Loucy (cell line): ENCODE data around the gene MTPN.

Source experiments
- H2AFZ ChIP-seq: fragments of 200-600 bp; sonication (generic); 2 replicates; pipeline ENCODE4 v1.6.0; 2016; ENCODE audit warnings: antibody characterized with exemption, mild to moderate bottlenecking, low read length, moderate library complexity
- H3F3A ChIP-seq: fragments of 200-600 bp; 2 replicates; pipeline ENCODE4 v1.6.0; 2016; ENCODE audit warnings: antibody characterized with exemption, low read depth, mild to moderate bottlenecking
- H3K27me3 ChIP-seq: fragments of 200-600 bp; sonication (generic); 2 replicates; pipeline ENCODE4 v1.6.1; 2014; ENCODE audit warnings: low read length, mild to moderate bottlenecking; ENCODE audit not compliant: insufficient read depth, poor library complexity, severe bottlenecking
- H3K36me3 ChIP-seq: fragments of 200-600 bp; sonication (generic); 2 replicates; pipeline ENCODE4 v1.6.1; 2016; ENCODE audit warnings: low read length; ENCODE audit not compliant: insufficient read depth
- H3K4me1 ChIP-seq: fragments of 200-600 bp; sonication (generic); 2 replicates; pipeline ENCODE4 v1.5.1; 2014; ENCODE audit warnings: low read length, mild to moderate bottlenecking; ENCODE audit not compliant: insufficient read depth, poor library complexity, severe bottlenecking
- H3K4me2 ChIP-seq: fragments of 200-600 bp; sonication (generic); 2 replicates; pipeline ENCODE4 v1.6.0; 2014; ENCODE audit warnings: antibody characterized with exemption, low read length, low read depth, mild to moderate bottlenecking; ENCODE audit not compliant: poor library complexity, severe bottlenecking
- H3K4me3 ChIP-seq: fragments of 200-600 bp; sonication (generic); 2 replicates; pipeline ENCODE4 v1.5.1; 2014; ENCODE audit warnings: low read length, mild to moderate bottlenecking, mixed read lengths; ENCODE audit not compliant: poor library complexity, severe bottlenecking
- H3K79me2 ChIP-seq: fragments of 200-600 bp; sonication (generic); 2 replicates; pipeline ENCODE4 v1.6.1; 2014; ENCODE audit warnings: low read length; ENCODE audit not compliant: insufficient read depth
- H3K9ac ChIP-seq: fragments of 200-600 bp; sonication (generic); 2 replicates; pipeline ENCODE4 v1.6.0; 2014; ENCODE audit warnings: mild to moderate bottlenecking, low read depth, low read length, moderate library complexity; ENCODE audit not compliant: poor library complexity, severe bottlenecking
- H3K9me2 ChIP-seq: fragments of 200-600 bp; sonication (generic); replicated peaks from 2 replicates; pipeline ENCODE4 v1.6.1; 2016; ENCODE audit warnings: low read depth, low read length, mixed read lengths
- H3K9me3 ChIP-seq: fragments of 200-600 bp; sonication (generic); 2 replicates; pipeline ENCODE4 v1.6.1; 2014; ENCODE audit warnings: mild to moderate bottlenecking, antibody characterized with exemption, low read length, low read depth; ENCODE audit not compliant: insufficient read depth
- H4K20me1 ChIP-seq: fragments of 200-600 bp; sonication (generic); 2 replicates; pipeline ENCODE4 v1.6.0; 2014; ENCODE audit warnings: antibody characterized with exemption, low read length, mild to moderate bottlenecking; ENCODE audit not compliant: insufficient read depth, poor library complexity, severe bottlenecking
- CTCF ChIP-seq: fragments of 200-600 bp; sonication (generic); conservative IDR thresholded peaks from 2 replicates; pipeline ENCODE4 v1.5.1; 2014; ENCODE audit warnings: mild to moderate bottlenecking, antibody characterized with exemption, low read length
- EZH2phosphoT487 ChIP-seq: fragments of 200-600 bp; IDR thresholded peaks from 2 replicates; pipeline ENCODE4 v1.6.1; 2018; ENCODE audit warnings: antibody characterized with exemption, mild to moderate bottlenecking, moderate library complexity, borderline replicate concordance

Gene MTPN

GRCh38 chr7:136015638-136016037 lies 38.5 kb upstream of the MTPN start:
- Histone ChIP-seq H4K20me1 (no peaks in the 10 kb centered on the region), H3K4me1 (no peaks in the 10 kb centered on the region), H3K36me3 (no peaks in the 10 kb centered on the region), H3K9me2 (no peaks in the 10 kb centered on the region), H3K4me3 (no peak overlapping the region), H3F3A (no peaks in the 10 kb centered on the region), H3K79me2 (no peaks in the 10 kb centered on the region), H3K4me2 (no peak overlapping the region), H3K27me3 (no peaks in the 10 kb centered on the region), H2AFZ (no peak overlapping the region), H3K9ac (no peak overlapping the region), H3K9me3 (no peaks in the 10 kb centered on the region)
- TF ChIP-seq CTCF (no peak), EZH2phosphoT487 (no peak)

- H3F3A ChIP-seq, result no peaks in the 10 kb centered on the region
- no peaks in the 10 kb centered on the region for H3K9me3 ChIP-seq
- no peaks in the 10 kb centered on the region for H3K79me2 ChIP-seq
- no peak overlapping the region for H3K4me3 ChIP-seq
- no peak overlapping the region for H2AFZ ChIP-seq
- H3K36me3 ChIP-seq, result no peaks in the 10 kb centered on the region
- no peaks in the 10 kb centered on the region for H3K4me1 ChIP-seq
- no peak overlapping the region for H3K9ac ChIP-seq
- no peaks in the 10 kb centered on the region for H4K20me1 ChIP-seq
- no peak overlapping the region for H3K4me2 ChIP-seq
- no peaks in the 10 kb centered on the region for H3K27me3 ChIP-seq
- TF ChIP-seq CTCF (no peak), EZH2phosphoT487 (no peak)
- no peaks in the 10 kb centered on the region for H3K9me2 ChIP-seq
Observed at GRCh38 chr7:136014659-136015058, 37.5 kb upstream of the MTPN start.

GRCh38 chr7:136012238-136012637 lies 35.1 kb upstream of the MTPN start:
- H3K79me2 ChIP-seq, result no peaks in the 10 kb centered on the region
- no peaks in the 10 kb centered on the region for H3K9me3 ChIP-seq
- no peaks in the 10 kb centered on the region for H3K36me3 ChIP-seq
- no peaks in the 10 kb centered on the region for H3K4me1 ChIP-seq
- no peaks in the 10 kb centered on the region for H3F3A ChIP-seq
- no peaks in the 10 kb centered on the region for H3K9me2 ChIP-seq
- no peaks in the 10 kb centered on the region for H4K20me1 ChIP-seq
- no peak overlapping the region for H3K4me3 ChIP-seq
- no peaks in the 10 kb centered on the region for H3K27me3 ChIP-seq
- H2AFZ ChIP-seq, result no peak overlapping the region
- no peak for TF ChIP-seq EZH2phosphoT487
- no peak for TF ChIP-seq CTCF
- no peak overlapping the region for H3K4me2 ChIP-seq
- H3K9ac ChIP-seq, result no peak overlapping the region
